Caco-2 (cell line): Measurements from ENCODE around the gene FNDC3B. TPM values are rescaled to one million over a fixed set of nuclear protein-coding genes. Genes with fewer than 3 reads are reported as not detected.

Experiments used
- BruUV-seq: library from RNA; stranded (reverse); fragments of 400-500 nt; replicated peaks from 2 replicates; lab custom pipeline; 2021; lab: Mats Ljungman, UMichigan
- CTCF ChIA-PET: fragments of 300-600 bp; sonication (Branson Sonifier 250); formaldehyde crosslinking; loops from one replicate; lab custom pipeline; 2022; ENCODE audit warnings: antibody characterized with exemption; lab: Charles Lee
- POLR2A ChIA-PET: fragments of 300-600 bp; sonication (Branson Sonifier 250); formaldehyde crosslinking; loops from one replicate; lab custom pipeline; 2022; ENCODE audit warnings: antibody characterized with exemption; lab: Charles Lee
- DNase-seq, 2 experiments: peaks; one replicate each; pipeline versions ENCODE4 v3.0.0 to v3.0.0-alpha.2; 2020 to 2022
- H3K27me3 ChIP-seq: replicated peaks from 2 replicates; pipeline ENCODE4 v1.6.0; 2011; ENCODE audit warnings: low read length; ENCODE audit not compliant: control insufficient read depth, insufficient read depth
- H3K36me3 ChIP-seq: 2 replicates; pipeline ENCODE4 v1.5.1; 2011; ENCODE audit warnings: low read length; ENCODE audit not compliant: control insufficient read depth, insufficient read depth
- H3K4me1 ChIP-seq: fragments of 250-450 bp; sonication (Bioruptor Pico); 2 replicates; pipeline ENCODE4 v1.5.1; 2020; ENCODE audit warnings: mild to moderate bottlenecking
- H3K4me3 ChIP-seq: 2 replicates; pipeline ENCODE4 v1.5.1; 2011; ENCODE audit warnings: low read depth, mild to moderate bottlenecking, control low read depth, low read length
- H3K9me3 ChIP-seq: fragments of 250-450 bp; sonication (Bioruptor Pico); 2 replicates; pipeline ENCODE4 v1.5.1; 2020; ENCODE audit warnings: mild to moderate bottlenecking, moderate library complexity
- H3K27ac Mint-ChIP-seq: one replicate; pipeline ENCODE4 v1.8.0; 2022; ENCODE audit warnings: mixed read lengths; ENCODE audit not compliant: unreplicated experiment
- H3K27me3 Mint-ChIP-seq: one replicate; pipeline ENCODE4 v1.8.0; 2022; ENCODE audit warnings: mixed read lengths; ENCODE audit not compliant: insufficient read depth, unreplicated experiment
- H3K36me3 Mint-ChIP-seq: one replicate; pipeline ENCODE4 v1.8.0; 2022; ENCODE audit warnings: mild to moderate bottlenecking, mixed read lengths; ENCODE audit not compliant: insufficient read depth, unreplicated experiment
- H3K4me1 Mint-ChIP-seq: one replicate; pipeline ENCODE4 v1.8.0; 2022; ENCODE audit warnings: low read depth, mixed read lengths; ENCODE audit not compliant: unreplicated experiment
- H3K4me3 Mint-ChIP-seq: one replicate; pipeline ENCODE4 v1.8.0; 2022; ENCODE audit warnings: mild to moderate bottlenecking, moderate library complexity, mixed read lengths; ENCODE audit not compliant: unreplicated experiment
- H3K9me3 Mint-ChIP-seq: one replicate; pipeline ENCODE4 v1.8.0; 2022; ENCODE audit warnings: mixed read lengths; ENCODE audit not compliant: unreplicated experiment
- intact Hi-C: fragments of 100-400 bp; cut with micrococcal nuclease; formaldehyde crosslinking; loops from one replicate; pipeline ENCODE4 v1.10.0; 2022; ENCODE audit not compliant: unreplicated experiment
- total RNA-seq: library from RNA; stranded (reverse); gene quantifications from 2 replicates; pipeline ENCODE4 v1.2.3, GENCODE V29; 2022
- TF ChIP-seq, protein P1 (sequence below), 2 experiments: fragments of 200-600 bp in 1 of 2; IDR thresholded peaks; 1 replicate in 1 of 2; 2 replicates in 1 of 2; pipeline versions ENCODE4 v1.5.1 to v1.8.0; 2011 to 2022; ENCODE audit warnings: antibody characterized with exemption in 1 of 2, control low read depth in 1 of 2, inconsistent platforms in 1 of 2, low read depth in 1 of 2, low read length in 1 of 2, mild to moderate bottlenecking in 1 of 2, moderate library complexity in 1 of 2; ENCODE audit not compliant: insufficient read depth in 1 of 2, severe bottlenecking in 1 of 2, unreplicated experiment in 1 of 2

Gene FNDC3B
- total RNA-seq, 1 experiment from 2014 or later, result 59.8 TPM

- H3K4me1 Mint-ChIP-seq, result peaks cover 21% of the 10 kb centered on the region
Measured at GRCh38 chr3:172203522-172204258, 164.3 kb downstream of the FNDC3B start.

DNA sequence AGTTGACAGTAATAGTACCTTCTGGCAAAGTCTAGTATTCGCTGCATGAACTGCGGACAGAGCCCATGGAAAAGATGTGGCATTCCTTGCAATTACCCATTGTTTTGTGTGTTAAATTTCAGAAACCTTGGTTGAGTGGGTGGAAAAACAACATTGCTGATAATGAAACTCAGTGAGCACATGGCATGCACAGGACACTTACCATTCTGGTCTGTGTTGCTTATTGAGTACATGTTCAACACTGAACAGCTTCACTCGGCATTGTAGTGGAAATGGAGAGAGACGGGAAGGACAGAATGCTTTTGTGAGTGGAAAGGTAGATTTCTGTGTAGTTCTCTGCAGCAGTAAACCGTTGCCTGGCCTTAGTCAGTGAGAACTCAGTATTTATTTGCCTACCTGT lies 165.3 kb downstream of the FNDC3B start:
- DNase-seq, result no peak
- ChIA-PET POLR2A (no interaction called here), CTCF (no interaction called here)
- TF ChIP-seq, protein P1, sequence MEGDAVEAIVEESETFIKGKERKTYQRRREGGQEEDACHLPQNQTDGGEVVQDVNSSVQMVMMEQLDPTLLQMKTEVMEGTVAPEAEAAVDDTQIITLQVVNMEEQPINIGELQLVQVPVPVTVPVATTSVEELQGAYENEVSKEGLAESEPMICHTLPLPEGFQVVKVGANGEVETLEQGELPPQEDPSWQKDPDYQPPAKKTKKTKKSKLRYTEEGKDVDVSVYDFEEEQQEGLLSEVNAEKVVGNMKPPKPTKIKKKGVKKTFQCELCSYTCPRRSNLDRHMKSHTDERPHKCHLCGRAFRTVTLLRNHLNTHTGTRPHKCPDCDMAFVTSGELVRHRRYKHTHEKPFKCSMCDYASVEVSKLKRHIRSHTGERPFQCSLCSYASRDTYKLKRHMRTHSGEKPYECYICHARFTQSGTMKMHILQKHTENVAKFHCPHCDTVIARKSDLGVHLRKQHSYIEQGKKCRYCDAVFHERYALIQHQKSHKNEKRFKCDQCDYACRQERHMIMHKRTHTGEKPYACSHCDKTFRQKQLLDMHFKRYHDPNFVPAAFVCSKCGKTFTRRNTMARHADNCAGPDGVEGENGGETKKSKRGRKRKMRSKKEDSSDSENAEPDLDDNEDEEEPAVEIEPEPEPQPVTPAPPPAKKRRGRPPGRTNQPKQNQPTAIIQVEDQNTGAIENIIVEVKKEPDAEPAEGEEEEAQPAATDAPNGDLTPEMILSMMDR (IDR thresholded peaks at IDR 0.05; ENCODE audit: insufficient read depth in 1 of 2, low read depth in 1 of 2, low read length in 1 of 2, severe bottlenecking in 1 of 2, unreplicated experiment in 1 of 2), result no peak
- H3K9me3 ChIP-seq, result no peaks in the 10 kb centered on the region
- H3K4me3 Mint-ChIP-seq, result no peak overlapping the region
- no peaks in the 10 kb centered on the region for H3K27me3 Mint-ChIP-seq
- intact Hi-C loops, result loop anchor here (1.0 kb wide), 1 partner anchor 64 kb away; no protein-coding TSS in a partner anchor
- H3K4me1 Mint-ChIP-seq, result peaks cover 21% of the 10 kb centered on the region
- H3K4me1 ChIP-seq, result peaks cover 25% of the 10 kb centered on the region
- no peaks in the 10 kb centered on the region for H3K27me3 ChIP-seq
- H3K9me3 Mint-ChIP-seq, result no peaks in the 10 kb centered on the region
- BruUV-seq, result no TSS peak
- peaks cover 16% of the 10 kb centered on the region for H3K36me3 Mint-ChIP-seq
- H3K4me3 ChIP-seq, result no peak overlapping the region
- no peak overlapping the region for H3K27ac Mint-ChIP-seq
- H3K36me3 ChIP-seq, result no peaks in the 10 kb centered on the region

More at GRCh38 chr3:172203522-172204258, 164.3 kb downstream of the FNDC3B start:
- intact Hi-C loops, result loop anchor here (1.0 kb wide), 2 partner anchors 23 to 63 kb away; no protein-coding TSS in a partner anchor
- no peaks in the 10 kb centered on the region for H3K27me3 ChIP-seq
- POLR2A ChIA-PET, result no interaction called here
- peak overlapping the region; percentile 1 for H3K4me3 ChIP-seq
- BruUV-seq, result no TSS peak
- Mint-ChIP-seq H3K36me3 (peaks cover 19% of the 10 kb centered on the region), H3K27me3 (no peaks in the 10 kb centered on the region), H3K4me3 (peak overlapping the region; percentile 61), H3K27ac (peak overlapping the region; percentile 81), H3K9me3 (no peaks in the 10 kb centered on the region)
- peaks cover 25% of the 10 kb centered on the region for H3K4me1 ChIP-seq
- CTCF ChIA-PET, result interaction anchor here (1.0 kb wide), 1 partner anchor 129 kb away, joined by 3 read pairs; no protein-coding TSS in a partner anchor
- H3K36me3 ChIP-seq, result no peaks in the 10 kb centered on the region
- TF ChIP-seq, protein P1 (IDR thresholded peaks at IDR 0.05; ENCODE audit: insufficient read depth in 1 of 2, low read depth in 1 of 2, low read length in 1 of 2, severe bottlenecking in 1 of 2, unreplicated experiment in 1 of 2), result no peak
- peak; percentile 65 to 73 for DNase-seq
- H3K9me3 ChIP-seq, result no peaks in the 10 kb centered on the region

GRCh38 chr3:172208586-172209332 lies 169.4 kb downstream of the FNDC3B start:
- POLR2A ChIA-PET, result interaction anchor here (0.6 kb wide), 1 partner anchor 531 kb away, joined by 3 read pairs; no protein-coding TSS in a partner anchor
- H3K4me3 ChIP-seq, result no peak overlapping the region
- intact Hi-C loops, result no loop called here
- peaks cover 10% of the 10 kb centered on the region for H3K36me3 Mint-ChIP-seq
- no TSS peak for BruUV-seq
- no peaks in the 10 kb centered on the region for H3K9me3 Mint-ChIP-seq
- H3K27ac Mint-ChIP-seq, result no peak overlapping the region
- H3K4me1 ChIP-seq, result peaks cover 13% of the 10 kb centered on the region
- H3K4me1 Mint-ChIP-seq, result peaks cover 20% of the 10 kb centered on the region
- no peaks in the 10 kb centered on the region for H3K27me3 Mint-ChIP-seq
- H3K9me3 ChIP-seq, result no peaks in the 10 kb centered on the region
- H3K27me3 ChIP-seq, result no peaks in the 10 kb centered on the region
- TF ChIP-seq, protein P1 (IDR thresholded peaks at IDR 0.05; ENCODE audit: insufficient read depth in 1 of 2, low read depth in 1 of 2, low read length in 1 of 2, severe bottlenecking in 1 of 2, unreplicated experiment in 1 of 2), result no peak
- DNase-seq, result no peak
- H3K4me3 Mint-ChIP-seq, result no peak overlapping the region
- H3K36me3 ChIP-seq, result no peaks in the 10 kb centered on the region
- CTCF ChIA-PET, result interaction anchor here (0.6 kb wide), 1 partner anchor 59 kb away, joined by 7 read pairs; no protein-coding TSS in a partner anchor
